RKO (cell line): ENCODE data around the gene CDK5R1.
A peak's percentile ranks its signal among the peaks of the same experiment; 100 is the strongest.

Source experiments
- DNase-seq: peaks from one replicate; pipeline ENCODE4 v3.0.0-alpha.2; 2016; ENCODE audit warnings: low spot score

The CDK5R1 gene

GRCh38 chr17:32471652-32472051 is 15.1 kb upstream of the CDK5R1 start:
- no peak for DNase-seq

- no peak for DNase-seq
Observed at GRCh38 chr17:32475258-32475657, 11.5 kb upstream of the CDK5R1 start.

- no peak for DNase-seq
Observed at GRCh38 chr17:32477220-32477619, 9.6 kb upstream of the CDK5R1 start.

GRCh38 chr17:32479074-32479617 is 7.6 kb upstream of the CDK5R1 start:
- no peak for DNase-seq

GRCh38 chr17:32481193-32481592 is 5.6 kb upstream of the CDK5R1 start:
- no peak for DNase-seq

GRCh38 chr17:32482568-32483320 is 4.0 kb upstream of the CDK5R1 start:
- no peak for DNase-seq

- peak; percentile 67 for DNase-seq
Observed at GRCh38 chr17:32483451-32484019, 3.3 kb upstream of the CDK5R1 start.

- DNase-seq: no peak
Observed at GRCh38 chr17:32484041-32484461, 2.7 kb upstream of the CDK5R1 start.

GRCh38 chr17:32484628-32485027 is 2.2 kb upstream of the CDK5R1 start:
- DNase-seq: no peak

- no peak for DNase-seq
Observed at GRCh38 chr17:32485261-32486110, 1.3 kb upstream of the CDK5R1 start.

GRCh38 chr17:32486111-32486700 is 587 bp upstream of the CDK5R1 start:
- DNase-seq: peak; percentile 75

GRCh38 chr17:32487473-32488176 is 832 bp downstream of the CDK5R1 start:
- peak; percentile 37 for DNase-seq

- no peak for DNase-seq
Observed at GRCh38 chr17:32488177-32488542, 1.4 kb downstream of the CDK5R1 start.

GRCh38 chr17:32488604-32489180 is 1.9 kb downstream of the CDK5R1 start:
- DNase-seq: no peak

GRCh38 chr17:32489320-32490100 is 2.7 kb downstream of the CDK5R1 start:
- no peak for DNase-seq

GRCh38 chr17:32490101-32490482 is 3.3 kb downstream of the CDK5R1 start:
- no peak for DNase-seq

GRCh38 chr17:32491371-32492263 is 4.8 kb downstream of the CDK5R1 start:
- DNase-seq: no peak

GRCh38 chr17:32492264-32492589 is 5.4 kb downstream of the CDK5R1 start:
- DNase-seq: no peak

GRCh38 chr17:32492648-32493289 is 6.0 kb downstream of the CDK5R1 start:
- DNase-seq: no peak
